Measurements from ENCODE around the gene ARMC7.

The ARMC7 gene

GRCh38 chr17:75109407-75110233 is at the start of gene ARMC7:
Gene ARMC7, plus strand, starts transcription at chr17:75109969. Its CDS starts 320 bp downstream, at chr17:75110289.
- Histone ChIP-seq H3K27ac (ENCODE audit: low read length) (no peak within 1 kb of the TSS), H3K9me3 (ENCODE audit: control insufficient read depth in 1 of 2, low read length in 2 of 2) (no peaks in the 10 kb centered on the region), H3K4me1 (ENCODE audit: control insufficient read depth in 1 of 2, insufficient read depth in 2 of 2, low read length in 2 of 2) (peaks cover 2 to 26% of the 10 kb centered on the region in 2 donors), H3K36me3 (ENCODE audit: control insufficient read depth in 1 of 2, insufficient read depth in 2 of 2, low read length in 2 of 2) (no peaks in the 10 kb centered on the region), H3K4me3 (ENCODE audit: low read depth in 1 of 2, low read length in 2 of 2) (peak within 1 kb of the TSS; percentile 69 to 77), H3K27me3 (ENCODE audit: low read depth, low read length) (no peaks in the 10 kb centered on the region)

- Histone ChIP-seq H3K4me1 (ENCODE audit: control insufficient read depth in 1 of 2, insufficient read depth in 2 of 2, low read length in 2 of 2) (peaks cover 0 to 12% of the 10 kb centered on the region in 2 donors), H3K27ac (ENCODE audit: low read length) (no peak overlapping the region), H3K4me3 (ENCODE audit: low read depth in 1 of 2, low read length in 2 of 2) (no peak overlapping the region), H3K27me3 (ENCODE audit: low read depth, low read length) (no peaks in the 10 kb centered on the region), H3K36me3 (ENCODE audit: control insufficient read depth in 1 of 2, insufficient read depth in 2 of 2, low read length in 2 of 2) (peaks cover 25 to 56% of the 10 kb centered on the region in 2 donors), H3K9me3 (ENCODE audit: control insufficient read depth in 1 of 2, low read length in 2 of 2) (no peaks in the 10 kb centered on the region)
Observed at GRCh38 chr17:75060434-75061054, 49.2 kb upstream of the ARMC7 start.

- Histone ChIP-seq H3K4me1 (ENCODE audit: control insufficient read depth in 1 of 2, insufficient read depth in 2 of 2, low read length in 2 of 2) (peaks cover 0 to 12% of the 10 kb centered on the region in 2 donors), H3K9me3 (ENCODE audit: control insufficient read depth in 1 of 2, low read length in 2 of 2) (no peaks in the 10 kb centered on the region), H3K36me3 (ENCODE audit: control insufficient read depth in 1 of 2, insufficient read depth in 2 of 2, low read length in 2 of 2) (peaks cover 25 to 54% of the 10 kb centered on the region in 2 donors), H3K4me3 (ENCODE audit: low read depth in 1 of 2, low read length in 2 of 2) (no peak overlapping the region), H3K27me3 (ENCODE audit: low read depth, low read length) (no peaks in the 10 kb centered on the region), H3K27ac (ENCODE audit: low read length) (no peak overlapping the region)
Observed at GRCh38 chr17:75061055-75061438, 48.7 kb upstream of the ARMC7 start.

GRCh38 chr17:75061618-75062017 is 48.2 kb upstream of the ARMC7 start:
- H3K4me1 ChIP-seq (ENCODE audit: control insufficient read depth in 1 of 2, insufficient read depth in 2 of 2, low read length in 2 of 2): peaks cover 0 to 12% of the 10 kb centered on the region in 2 donors
- H3K27me3 ChIP-seq (ENCODE audit: low read depth, low read length): no peaks in the 10 kb centered on the region
- peaks cover 25 to 51% of the 10 kb centered on the region in 2 donors for H3K36me3 ChIP-seq (ENCODE audit: control insufficient read depth in 1 of 2, insufficient read depth in 2 of 2, low read length in 2 of 2)
- H3K27ac ChIP-seq (ENCODE audit: low read length): no peak overlapping the region
- no peaks in the 10 kb centered on the region for H3K9me3 ChIP-seq (ENCODE audit: control insufficient read depth in 1 of 2, low read length in 2 of 2)
- H3K4me3 ChIP-seq (ENCODE audit: low read depth in 1 of 2, low read length in 2 of 2): no peak overlapping the region

- Histone ChIP-seq H3K27me3 (ENCODE audit: low read depth, low read length) (no peaks in the 10 kb centered on the region), H3K36me3 (ENCODE audit: control insufficient read depth in 1 of 2, insufficient read depth in 2 of 2, low read length in 2 of 2) (peaks cover 25 to 51% of the 10 kb centered on the region in 2 donors), H3K4me1 (ENCODE audit: control insufficient read depth in 1 of 2, insufficient read depth in 2 of 2, low read length in 2 of 2) (peaks cover 0 to 12% of the 10 kb centered on the region in 2 donors), H3K9me3 (ENCODE audit: control insufficient read depth in 1 of 2, low read length in 2 of 2) (no peaks in the 10 kb centered on the region), H3K4me3 (ENCODE audit: low read depth in 1 of 2, low read length in 2 of 2) (no peak overlapping the region), H3K27ac (ENCODE audit: low read length) (no peak overlapping the region)
Observed at GRCh38 chr17:75063201-75063600, 46.6 kb upstream of the ARMC7 start.

- Histone ChIP-seq H3K9me3 (ENCODE audit: control insufficient read depth in 1 of 2, low read length in 2 of 2) (no peaks in the 10 kb centered on the region), H3K27ac (ENCODE audit: low read length) (no peak overlapping the region), H3K4me3 (ENCODE audit: low read depth in 1 of 2, low read length in 2 of 2) (no peak overlapping the region), H3K27me3 (ENCODE audit: low read depth, low read length) (no peaks in the 10 kb centered on the region), H3K36me3 (ENCODE audit: control insufficient read depth in 1 of 2, insufficient read depth in 2 of 2, low read length in 2 of 2) (peaks cover 25 to 51% of the 10 kb centered on the region in 2 donors), H3K4me1 (ENCODE audit: control insufficient read depth in 1 of 2, insufficient read depth in 2 of 2, low read length in 2 of 2) (peaks cover 0 to 12% of the 10 kb centered on the region in 2 donors)
Observed at GRCh38 chr17:75063626-75064025, 46.1 kb upstream of the ARMC7 start.

GRCh38 chr17:75064040-75064439 is 45.7 kb upstream of the ARMC7 start:
- H3K36me3 ChIP-seq (ENCODE audit: control insufficient read depth in 1 of 2, insufficient read depth in 2 of 2, low read length in 2 of 2): peaks cover 25 to 51% of the 10 kb centered on the region in 2 donors

GRCh38 chr17:75064460-75064859 is 45.3 kb upstream of the ARMC7 start:
- H3K27ac ChIP-seq (ENCODE audit: low read length): no peak overlapping the region

More at GRCh38 chr17:75064040-75064439, 45.7 kb upstream of the ARMC7 start:
- Histone ChIP-seq H3K27me3 (ENCODE audit: low read depth, low read length) (no peaks in the 10 kb centered on the region), H3K9me3 (ENCODE audit: control insufficient read depth in 1 of 2, low read length in 2 of 2) (no peaks in the 10 kb centered on the region), H3K4me1 (ENCODE audit: control insufficient read depth in 1 of 2, insufficient read depth in 2 of 2, low read length in 2 of 2) (peaks cover 0 to 12% of the 10 kb centered on the region in 2 donors), H3K27ac (ENCODE audit: low read length) (no peak overlapping the region), H3K4me3 (ENCODE audit: low read depth in 1 of 2, low read length in 2 of 2) (no peak overlapping the region)

GRCh38 chr17:75064867-75065561 is 44.8 kb upstream of the ARMC7 start:
- H3K27me3 ChIP-seq (ENCODE audit: low read depth, low read length): no peaks in the 10 kb centered on the region
- H3K36me3 ChIP-seq (ENCODE audit: control insufficient read depth in 1 of 2, insufficient read depth in 2 of 2, low read length in 2 of 2): peaks cover 25 to 51% of the 10 kb centered on the region in 2 donors
- peaks cover 0 to 5% of the 10 kb centered on the region in 2 donors for H3K4me1 ChIP-seq (ENCODE audit: control insufficient read depth in 1 of 2, insufficient read depth in 2 of 2, low read length in 2 of 2)
- H3K4me3 ChIP-seq (ENCODE audit: low read depth in 1 of 2, low read length in 2 of 2): no peak overlapping the region
- H3K27ac ChIP-seq (ENCODE audit: low read length): no peak overlapping the region
- no peaks in the 10 kb centered on the region for H3K9me3 ChIP-seq (ENCODE audit: control insufficient read depth in 1 of 2, low read length in 2 of 2)

More at GRCh38 chr17:75064460-75064859, 45.3 kb upstream of the ARMC7 start:
- Histone ChIP-seq H3K4me3 (ENCODE audit: low read depth in 1 of 2, low read length in 2 of 2) (no peak overlapping the region), H3K36me3 (ENCODE audit: control insufficient read depth in 1 of 2, insufficient read depth in 2 of 2, low read length in 2 of 2) (peaks cover 25 to 51% of the 10 kb centered on the region in 2 donors), H3K4me1 (ENCODE audit: control insufficient read depth in 1 of 2, insufficient read depth in 2 of 2, low read length in 2 of 2) (peaks cover 0 to 8% of the 10 kb centered on the region in 2 donors), H3K9me3 (ENCODE audit: control insufficient read depth in 1 of 2, low read length in 2 of 2) (no peaks in the 10 kb centered on the region), H3K27me3 (ENCODE audit: low read depth, low read length) (no peaks in the 10 kb centered on the region)

GRCh38 chr17:75065562-75066151 is 44.1 kb upstream of the ARMC7 start:
- Histone ChIP-seq H3K27me3 (ENCODE audit: low read depth, low read length) (no peaks in the 10 kb centered on the region), H3K9me3 (ENCODE audit: control insufficient read depth in 1 of 2, low read length in 2 of 2) (no peaks in the 10 kb centered on the region), H3K36me3 (ENCODE audit: control insufficient read depth in 1 of 2, insufficient read depth in 2 of 2, low read length in 2 of 2) (peaks cover 25 to 46% of the 10 kb centered on the region in 2 donors), H3K27ac (ENCODE audit: low read length) (no peak overlapping the region), H3K4me3 (ENCODE audit: low read depth in 1 of 2, low read length in 2 of 2) (no peak overlapping the region), H3K4me1 (ENCODE audit: control insufficient read depth in 1 of 2, insufficient read depth in 2 of 2, low read length in 2 of 2) (no peaks in the 10 kb centered on the region)

- H3K4me3 ChIP-seq (ENCODE audit: low read depth in 1 of 2, low read length in 2 of 2): no peak overlapping the region
- H3K4me1 ChIP-seq (ENCODE audit: control insufficient read depth in 1 of 2, insufficient read depth in 2 of 2, low read length in 2 of 2): no peaks in the 10 kb centered on the region
- H3K27ac ChIP-seq (ENCODE audit: low read length): no peak overlapping the region
- H3K36me3 ChIP-seq (ENCODE audit: control insufficient read depth in 1 of 2, insufficient read depth in 2 of 2, low read length in 2 of 2): peaks cover 15 to 26% of the 10 kb centered on the region in 2 donors
- H3K27me3 ChIP-seq (ENCODE audit: low read depth, low read length): no peaks in the 10 kb centered on the region
- H3K9me3 ChIP-seq (ENCODE audit: control insufficient read depth in 1 of 2, low read length in 2 of 2): no peaks in the 10 kb centered on the region
Observed at GRCh38 chr17:75067856-75068255, 41.9 kb upstream of the ARMC7 start.

Measured in muscle layer of duodenum (tissue), 2 donors.